ENCODE results near the gene HEATR5B.

DNA sequence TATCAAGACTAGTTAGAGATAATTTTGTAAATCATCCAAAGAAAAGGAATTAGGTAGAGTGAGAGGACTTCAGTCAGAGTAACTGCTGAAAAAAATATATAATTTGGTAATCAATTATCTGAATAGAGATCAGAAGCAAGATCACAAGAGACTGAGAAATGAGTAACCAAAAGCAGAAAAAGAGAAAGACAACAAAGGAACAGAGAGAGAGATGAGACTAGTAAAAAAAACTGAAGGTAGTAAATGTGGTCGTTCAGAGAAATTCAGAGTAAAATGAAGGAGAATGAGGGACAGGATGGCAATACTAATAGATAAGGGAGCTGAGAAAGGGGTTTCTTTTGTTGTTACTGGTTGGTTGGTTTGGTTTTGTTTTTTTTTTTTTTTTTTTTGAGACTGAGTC is 134.3 kb downstream of the HEATR5B start:
- TF ChIP-seq TAF1 (IDR thresholded peaks at IDR 0.05; ENCODE audit: borderline replicate concordance, low read depth, low read length) (no peak), POLR2A (IDR thresholded peaks at IDR 0.05; ENCODE audit: low read depth, low read length) (no peak)
